Thymus (tissue), 11 donors: ENCODE measurements around the gene SYCN. TPM values are rescaled to one million over a fixed set of nuclear protein-coding genes. Genes with fewer than 3 reads are reported as not detected.

Source experiments
- DNase-seq, 9 donors: peaks; one replicate each; pipeline ENCODE4 v3.0.0-alpha.2; 2013; ENCODE audit warnings: low spot score in 9 of 9, low read depth in 6 of 9, missing footprints in 1 of 9
- H3K27ac ChIP-seq, 2 donors: one replicate each; pipeline ENCODE4 v1.5.1; 2013; ENCODE audit warnings: control low read depth in 1 of 2, low read depth in 1 of 2, low read length in 1 of 2, mild to moderate bottlenecking in 1 of 2, moderate library complexity in 1 of 2
- H3K27me3 ChIP-seq, 2 donors: one replicate each; pipeline ENCODE4 v1.5.1; 2013; ENCODE audit warnings: low read length in 1 of 2; ENCODE audit not compliant: control insufficient read depth in 2 of 2, insufficient read depth in 1 of 2
- H3K36me3 ChIP-seq, 2 donors: one replicate each; pipeline ENCODE4 v1.5.1; 2013; ENCODE audit warnings: low read length in 1 of 2, mild to moderate bottlenecking in 1 of 2, moderate library complexity in 1 of 2; ENCODE audit not compliant: control insufficient read depth in 2 of 2, insufficient read depth in 2 of 2
- H3K4me1 ChIP-seq, 2 donors: one replicate each; pipeline ENCODE4 v1.5.1; 2013; ENCODE audit warnings: low read length in 2 of 2; ENCODE audit not compliant: control insufficient read depth in 2 of 2, insufficient read depth in 2 of 2
- H3K4me3 ChIP-seq, 2 donors: one replicate each; pipeline ENCODE4 v1.5.1; 2013; ENCODE audit warnings: low read length in 2 of 2, control low read depth in 1 of 2, mild to moderate bottlenecking in 1 of 2
- H3K9me3 ChIP-seq, 2 donors: one replicate each; pipeline ENCODE4 v1.5.1; 2013; ENCODE audit warnings: low read length in 1 of 2, mild to moderate bottlenecking in 1 of 2; ENCODE audit not compliant: control insufficient read depth in 2 of 2, insufficient read depth in 1 of 2
- WGBS: extraction: QIAGEN DNeasy Blood & Tissue Kit; methylation state at CpG from one replicate; pipeline ENCODE4 v1.1.7; 2013; 5-methylcytosine and 5-hydroxymethylcytosine counted together
- polyA plus RNA-seq: library from polyadenylated mRNA; stranded (reverse); fragments of 200-250 nt; gene quantifications from one replicate; pipeline ENCODE4 v1.2.3, GENCODE V29; 2013
- total RNA-seq: library from RNA; stranded (reverse); fragments of 120-200 nt; gene quantifications from one replicate; pipeline ENCODE4 v1.2.4, GENCODE V29; 2013
- donor health status: healthy.

SYCN gene
- total and polyA plus RNA-seq, 2 donors: not detected

- Histone ChIP-seq H3K4me1 (peaks cover 0 to 5% of the 10 kb centered on the region in 2 donors), H3K27me3 (peaks cover 13 to 53% of the 10 kb centered on the region in 2 donors), H3K36me3 (no peaks in the 10 kb centered on the region), H3K27ac (no peak overlapping the region), H3K4me3 (no peak overlapping the region), H3K9me3 (no peaks in the 10 kb centered on the region)
- DNase-seq: no peak
- WGBS: 84% methylated on average over 2 of the region's 2 CpGs
These were observed 11.2 kb downstream of the SYCN start for GRCh38 chr19:39192846-39193245.

GRCh38 chr19:39190768-39191167, 13.3 kb downstream of the SYCN start:
- no peak for DNase-seq
- Histone ChIP-seq H3K9me3 (no peaks in the 10 kb centered on the region), H3K4me1 (no peaks in the 10 kb centered on the region), H3K4me3 (no peak overlapping the region), H3K36me3 (no peaks in the 10 kb centered on the region), H3K27me3 (peaks cover 0 to 32% of the 10 kb centered on the region in 2 donors), H3K27ac (no peak overlapping the region)
- 87% methylated on average over 11 of the region's 11 CpGs for WGBS

- Histone ChIP-seq H3K27ac (no peak overlapping the region), H3K4me1 (no peaks in the 10 kb centered on the region), H3K27me3 (peaks cover 0 to 17% of the 10 kb centered on the region in 2 donors), H3K9me3 (no peaks in the 10 kb centered on the region), H3K4me3 (no peak overlapping the region), H3K36me3 (no peaks in the 10 kb centered on the region)
- WGBS: 85% methylated on average over 6 of the region's 6 CpGs
- no peak for DNase-seq
These were observed 15.1 kb downstream of the SYCN start for GRCh38 chr19:39188960-39189359.

- Histone ChIP-seq H3K4me1 (no peaks in the 10 kb centered on the region), H3K36me3 (no peaks in the 10 kb centered on the region), H3K9me3 (no peaks in the 10 kb centered on the region), H3K4me3 (no peak overlapping the region), H3K27ac (no peak overlapping the region), H3K27me3 (peaks cover 0 to 10% of the 10 kb centered on the region in 2 donors)
- no peak for DNase-seq
- 71% methylated on average over 8 of the region's 8 CpGs for WGBS
These were observed 16.5 kb downstream of the SYCN start for GRCh38 chr19:39187552-39187943.

- H3K4me1 ChIP-seq: no peaks in the 10 kb centered on the region
- WGBS: 98% methylated on average over 8 of the region's 8 CpGs
- H3K27ac ChIP-seq: no peak overlapping the region
- H3K9me3 ChIP-seq: no peaks in the 10 kb centered on the region
- no peak overlapping the region for H3K4me3 ChIP-seq
- no peak for DNase-seq
- H3K27me3 ChIP-seq: peaks cover 0 to 4% of the 10 kb centered on the region in 2 donors
- H3K36me3 ChIP-seq: no peaks in the 10 kb centered on the region
These were observed 17.7 kb downstream of the SYCN start for GRCh38 chr19:39186391-39186790.

- Histone ChIP-seq H3K9me3 (no peaks in the 10 kb centered on the region), H3K4me1 (no peaks in the 10 kb centered on the region), H3K4me3 (no peak overlapping the region), H3K27me3 (no peaks in the 10 kb centered on the region), H3K36me3 (peaks cover 5 to 16% of the 10 kb centered on the region in 2 donors), H3K27ac (no peak overlapping the region)
- 97% methylated on average over 8 of the region's 8 CpGs for WGBS
- DNase-seq: no peak
These were observed 21.0 kb downstream of the SYCN start for GRCh38 chr19:39183104-39183503.

- Histone ChIP-seq H3K4me1 (no peaks in the 10 kb centered on the region), H3K27ac (no peak overlapping the region), H3K9me3 (no peaks in the 10 kb centered on the region), H3K27me3 (no peaks in the 10 kb centered on the region), H3K36me3 (peaks cover 13 to 25% of the 10 kb centered on the region in 2 donors), H3K4me3 (no peak overlapping the region)
- WGBS: 94% methylated on average over 4 of the region's 4 CpGs
- DNase-seq: no peak
These were observed 21.9 kb downstream of the SYCN start for GRCh38 chr19:39182174-39182505.

- no peak overlapping the region for H3K27ac ChIP-seq
- no peaks in the 10 kb centered on the region for H3K4me1 ChIP-seq
- no peaks in the 10 kb centered on the region for H3K27me3 ChIP-seq
- WGBS: 95% methylated on average over 21 of the region's 21 CpGs
- no peak for DNase-seq
- H3K9me3 ChIP-seq: no peaks in the 10 kb centered on the region
- peaks cover 13 to 25% of the 10 kb centered on the region in 2 donors for H3K36me3 ChIP-seq
- H3K4me3 ChIP-seq: no peak overlapping the region
These were observed 22.4 kb downstream of the SYCN start for GRCh38 chr19:39181500-39182173.

- no peak overlapping the region for H3K27ac ChIP-seq
- no peak for DNase-seq
- no peaks in the 10 kb centered on the region for H3K27me3 ChIP-seq
- no peaks in the 10 kb centered on the region for H3K9me3 ChIP-seq
- no peak overlapping the region for H3K4me3 ChIP-seq
- 97% methylated on average over 9 of the region's 9 CpGs for WGBS
- no peaks in the 10 kb centered on the region for H3K4me1 ChIP-seq
- peaks cover 15 to 34% of the 10 kb centered on the region in 2 donors for H3K36me3 ChIP-seq
These were observed 23.3 kb downstream of the SYCN start for GRCh38 chr19:39180749-39181148.
